ENCODE data around the gene SLC22A8. TPM values are rescaled to one million over a fixed set of nuclear protein-coding genes. Genes with fewer than 3 reads are reported as not detected.
"Not testable (repeated sequence)": the region's sequence is repeated elsewhere in the genome, so short reads cannot be mapped to it uniquely, and the experiment has no call there.

The SLC22A8 gene
- total RNA-seq, 1 donor from 2014 or later = not detected

DNA sequence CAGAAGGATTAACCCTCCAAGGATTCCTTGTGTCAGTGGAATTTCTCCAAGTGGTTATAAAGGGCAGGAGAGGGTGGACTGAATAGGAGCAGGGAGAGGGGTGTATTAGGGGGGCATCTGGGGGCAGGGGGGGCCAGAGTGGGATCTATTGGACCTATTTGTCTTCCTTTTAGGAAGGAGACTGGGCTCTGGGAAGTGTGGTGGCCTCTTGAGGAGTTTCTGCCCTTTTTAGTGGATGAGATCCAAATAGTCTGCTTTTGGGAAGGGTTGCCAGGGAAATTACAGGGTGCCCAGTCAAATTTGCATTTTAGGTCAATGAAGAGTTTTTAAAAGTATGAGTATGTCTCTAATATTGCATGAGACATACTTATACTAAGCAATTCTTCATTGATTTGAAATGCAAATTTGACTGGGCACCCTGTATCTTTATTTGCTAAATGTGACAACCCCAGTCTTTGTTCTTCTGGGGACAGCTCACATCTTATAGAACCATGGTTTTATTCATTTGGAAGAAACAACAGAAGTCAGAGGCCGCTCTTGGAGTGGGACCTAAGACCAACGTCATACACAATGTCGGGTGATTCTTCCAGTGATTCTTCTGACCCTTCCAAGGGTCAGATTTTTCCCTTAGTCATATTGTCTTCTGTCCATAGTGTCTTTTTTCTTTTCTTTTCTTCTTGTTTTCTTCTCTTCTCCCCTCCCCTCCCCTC lies 30.4 kb downstream of the SLC22A8 start:
- no peak for DNase-seq

DNA sequence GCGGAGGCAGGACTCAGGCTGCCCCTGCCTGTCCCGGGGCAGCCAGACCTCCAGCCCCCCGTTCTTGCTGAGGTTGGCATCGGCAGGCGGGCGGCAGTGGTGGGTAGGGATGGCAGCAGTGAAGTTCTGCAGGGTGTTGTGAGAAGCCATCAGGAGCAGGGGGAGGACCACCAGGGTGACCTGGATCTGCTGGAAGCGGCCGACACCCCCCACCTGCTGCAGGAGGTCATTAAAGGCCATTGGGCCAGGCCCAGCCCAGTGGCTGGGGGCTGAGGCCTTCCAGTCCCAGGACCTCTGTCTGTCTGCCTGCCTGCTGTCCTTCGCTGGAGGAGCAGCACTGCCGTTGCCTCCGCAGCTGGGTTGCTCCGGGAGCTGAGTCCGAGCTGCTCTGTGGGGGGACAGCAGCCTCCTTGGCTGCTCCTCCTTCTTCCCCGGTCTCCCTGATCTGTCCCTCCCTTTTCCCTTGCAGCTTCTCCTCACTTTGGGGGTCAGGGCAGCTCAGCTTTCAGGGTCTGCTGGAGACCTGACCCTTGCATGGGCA lies 31.1 kb downstream of the SLC22A8 start, which contains the start of gene SLC22A6:
Gene SLC22A6 (minus strand): TSS at position 517 of the 541 bp plus-strand sequence. CDS start 277 bp downstream, at position 240.
- DNase-seq = no peak

DNA sequence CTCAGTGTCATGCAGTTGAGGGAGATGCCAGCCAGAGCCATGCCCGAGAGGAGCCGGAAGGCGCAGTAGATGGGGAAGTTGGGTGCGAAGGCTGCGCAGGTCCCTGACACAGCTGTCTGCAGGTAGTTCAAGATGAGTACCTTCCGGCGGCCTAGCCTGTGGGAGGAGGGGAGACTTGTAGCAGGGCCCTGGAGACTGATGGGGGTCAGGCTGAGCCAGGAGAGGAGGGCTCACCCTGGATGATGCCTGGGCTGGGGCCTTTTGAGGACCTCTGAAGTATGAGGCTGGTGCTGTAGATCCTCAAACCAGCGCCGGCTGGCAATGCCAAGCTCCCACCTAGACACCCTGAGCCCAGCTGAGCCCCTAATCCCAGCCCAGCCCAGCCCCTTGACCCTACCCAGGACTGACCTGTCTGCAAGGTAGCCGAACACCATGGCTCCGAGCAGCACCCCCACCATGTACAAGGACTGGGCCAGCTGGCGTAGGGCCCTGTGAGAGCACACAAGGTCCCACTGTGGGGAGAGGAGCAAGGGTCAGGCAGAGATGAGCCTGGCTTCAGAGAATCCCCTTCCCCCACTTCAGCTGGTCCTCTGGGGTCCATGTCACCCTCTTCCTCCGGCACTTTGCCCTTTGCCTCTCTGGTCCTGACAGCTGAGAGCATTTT lies 32.0 kb downstream of the SLC22A8 start:
- no peak for DNase-seq

DNA sequence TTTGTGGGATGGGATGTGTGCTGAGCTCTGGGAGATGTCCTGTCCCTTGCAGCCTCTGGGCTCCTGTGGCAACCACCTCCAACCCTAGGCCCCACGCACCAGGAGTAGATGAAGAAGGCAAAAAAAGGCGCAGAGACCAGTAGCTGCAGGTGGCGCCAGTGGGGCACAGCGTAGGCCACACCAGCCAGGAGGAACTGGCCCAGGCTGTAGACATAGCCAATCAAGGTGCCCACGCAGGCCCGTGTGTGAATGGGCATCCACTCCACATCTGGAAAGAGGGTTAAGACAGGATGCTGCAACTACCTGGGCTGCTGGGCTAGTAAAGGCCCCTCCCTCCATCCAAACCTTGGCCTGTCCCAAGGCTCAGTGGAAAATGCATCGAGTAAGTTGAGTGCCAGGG lies 33.9 kb downstream of the SLC22A8 start:
- DNase-seq = no peak

DNA sequence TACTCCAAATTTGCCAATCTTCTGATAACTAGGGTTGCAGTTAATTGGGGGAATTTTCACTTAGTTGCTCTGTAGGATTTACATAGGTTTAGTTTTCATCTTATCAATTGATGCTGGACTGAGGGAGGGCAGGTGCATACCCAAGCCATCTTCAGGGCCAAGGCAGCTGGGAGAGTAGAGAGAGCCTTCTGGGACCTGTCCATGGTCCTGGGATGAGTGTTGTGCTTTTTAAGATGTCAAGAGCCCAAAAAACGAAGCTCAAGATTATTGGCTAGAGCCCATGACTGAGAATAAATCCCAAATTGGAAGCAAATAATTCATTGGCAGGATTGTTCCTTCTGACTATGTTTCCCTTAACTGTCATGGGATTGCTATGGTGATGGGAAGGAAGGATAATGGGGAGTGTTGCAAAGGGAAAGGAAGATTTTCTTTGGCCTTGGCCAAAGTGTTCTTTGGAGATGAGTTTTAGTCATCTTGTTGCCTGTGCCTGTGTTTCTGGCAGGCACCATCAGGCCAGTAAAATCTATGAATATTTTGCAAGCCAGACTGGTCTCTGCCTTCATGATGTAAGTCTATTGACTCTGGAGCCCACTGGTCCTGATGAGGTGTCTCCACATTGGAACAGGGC lies 35.4 kb downstream of the SLC22A8 start:
- no peak for DNase-seq

DNA sequence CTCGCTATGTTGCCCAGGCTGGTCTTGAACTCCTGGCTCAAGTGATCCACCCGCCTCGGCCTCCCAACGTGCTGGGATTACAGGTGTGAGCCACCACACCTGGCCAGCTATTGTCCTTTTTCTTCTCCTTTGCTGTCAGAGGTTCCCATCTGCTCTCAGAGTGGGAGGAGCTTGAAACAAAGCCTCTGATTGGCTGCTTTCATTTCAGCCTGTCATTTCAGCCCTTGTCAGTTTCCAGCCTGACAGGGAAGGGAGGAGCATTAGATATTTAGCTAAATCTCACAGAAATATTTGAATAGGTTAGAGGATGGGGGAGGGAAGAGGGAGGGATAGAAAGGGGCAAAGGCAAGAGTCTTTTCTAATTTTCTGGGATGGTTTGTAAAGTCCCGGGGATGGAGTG lies 39.5 kb downstream of the SLC22A8 start:
- DNase-seq = no peak

DNA sequence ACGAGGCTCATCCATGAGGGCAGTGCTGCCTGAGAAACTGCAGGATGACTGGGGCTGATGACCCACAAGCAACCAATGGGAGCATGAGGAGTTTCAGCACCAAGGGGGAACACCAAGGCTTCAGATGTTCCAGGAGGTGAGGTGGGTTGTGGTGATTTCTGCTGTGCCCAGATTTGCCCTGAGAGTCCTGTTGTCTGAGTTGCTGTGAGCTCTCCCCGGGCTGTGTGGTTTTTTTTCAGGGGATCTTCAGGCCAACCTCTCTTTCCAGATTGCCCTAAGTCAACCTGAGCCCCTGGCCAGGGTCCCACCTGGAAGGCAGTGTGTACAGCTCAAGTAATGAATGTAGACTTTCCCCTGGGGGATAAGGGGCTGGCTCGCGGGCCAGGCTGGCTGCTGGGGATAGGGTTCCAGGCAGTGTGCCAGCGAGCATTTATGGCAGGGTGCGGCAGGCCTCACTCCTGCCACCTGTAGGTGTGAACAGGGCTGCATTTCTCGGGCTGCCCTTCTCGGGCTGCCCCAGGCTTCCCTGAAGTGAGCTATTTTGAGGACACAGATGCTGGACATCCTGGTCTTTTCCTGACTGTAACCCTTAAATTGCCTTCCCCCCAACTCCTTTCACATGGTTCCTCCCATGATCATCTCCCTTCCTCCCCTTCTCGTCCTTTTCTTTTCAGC lies 40.7 kb downstream of the SLC22A8 start:
- DNase-seq = no peak

DNA sequence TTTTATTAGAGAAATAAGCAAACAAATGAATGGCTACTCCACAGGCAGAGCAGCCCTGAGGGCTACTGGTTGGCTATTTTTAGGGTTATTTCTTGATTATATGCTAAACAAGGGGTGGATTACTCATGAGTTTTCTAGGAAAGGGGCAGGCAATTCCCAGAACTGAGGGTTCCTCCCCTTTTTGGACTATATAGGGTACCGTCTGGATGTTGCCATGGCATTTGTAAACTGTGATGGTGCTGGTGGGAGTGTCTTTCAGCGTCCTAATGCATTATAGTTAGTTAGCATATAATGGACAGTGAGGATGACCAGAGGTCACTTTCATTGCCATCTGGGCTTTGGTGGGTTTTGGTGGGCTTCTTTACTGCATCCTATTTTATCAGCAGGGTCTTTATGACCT lies 50.1 kb downstream of the SLC22A8 start:
- DNase-seq = no peak

DNA sequence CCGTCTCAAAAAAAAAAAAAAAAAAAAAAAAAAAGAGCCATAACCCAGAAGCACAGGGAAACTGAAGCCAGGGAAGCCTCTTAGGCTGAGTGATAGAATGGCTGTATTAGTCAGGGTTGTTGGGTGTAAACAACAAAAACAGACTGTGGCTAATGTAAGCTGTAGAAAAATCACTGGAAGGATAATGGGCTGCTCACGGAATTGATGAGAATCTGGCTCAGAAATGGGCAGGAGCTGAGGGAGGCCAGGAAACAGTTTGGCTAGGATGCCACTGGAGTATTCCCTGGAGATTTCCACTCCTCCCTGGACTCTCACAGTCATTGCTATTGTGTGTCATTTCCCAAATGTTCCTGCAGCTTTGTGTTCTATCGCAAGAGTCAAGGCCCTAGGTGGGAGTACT lies 53.2 kb downstream of the SLC22A8 start:
- DNase-seq = no peak

DNA sequence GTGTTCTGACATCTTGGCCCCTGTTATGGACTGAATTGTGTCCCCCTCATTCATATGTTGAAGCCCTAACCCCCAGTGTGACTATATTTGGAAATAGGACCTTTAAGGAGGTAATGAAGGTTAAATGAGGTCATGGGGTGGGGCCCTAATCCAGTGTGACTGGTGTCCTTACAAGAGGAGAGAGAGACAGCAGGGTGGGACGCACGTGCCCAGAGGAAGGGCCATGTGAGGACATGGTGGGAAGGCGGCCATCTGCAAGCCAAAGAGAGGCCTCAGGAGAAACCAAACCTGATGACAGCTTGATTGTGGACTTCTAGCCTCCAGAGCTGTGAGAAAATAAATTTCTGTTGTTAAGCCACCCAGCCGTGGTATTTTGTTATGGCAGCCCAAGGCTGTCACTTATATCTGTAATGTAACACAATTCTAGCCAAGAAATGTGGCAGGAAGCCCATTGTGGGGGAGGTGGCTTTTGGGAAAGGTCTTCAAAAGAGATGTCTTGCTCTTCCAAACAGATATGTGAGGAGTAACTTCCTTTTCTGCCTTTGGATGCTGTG lies 54.5 kb downstream of the SLC22A8 start:
- DNase-seq = no peak

DNA sequence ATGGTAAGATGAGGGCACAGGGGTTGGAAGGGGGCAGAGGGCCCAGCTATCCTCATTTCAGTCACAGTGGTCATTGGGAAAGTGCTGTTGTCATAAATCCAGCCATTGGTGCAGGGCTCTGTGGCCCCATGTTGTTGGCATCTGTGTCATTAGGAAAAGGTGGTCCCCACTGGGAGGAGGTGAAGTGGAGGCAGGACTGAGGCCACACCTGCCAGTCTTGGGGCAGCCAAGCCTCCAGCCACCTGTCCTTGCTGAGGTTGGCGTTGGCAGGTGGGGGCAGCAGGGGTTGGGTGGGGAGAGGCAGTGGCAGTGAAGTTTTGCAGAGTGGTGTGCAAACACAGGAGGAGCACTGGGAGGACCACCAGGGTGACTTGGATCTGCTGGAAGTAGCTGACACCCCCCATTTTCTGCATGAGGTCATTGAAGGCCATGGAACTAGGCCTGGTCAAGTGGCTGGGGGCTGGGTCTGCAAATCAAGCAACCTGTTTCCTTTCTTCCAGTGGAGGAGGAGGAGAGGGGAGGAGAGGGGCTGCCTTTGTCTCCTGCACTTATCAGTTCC lies 56.1 kb downstream of the SLC22A8 start:
- no peak for DNase-seq

DNA sequence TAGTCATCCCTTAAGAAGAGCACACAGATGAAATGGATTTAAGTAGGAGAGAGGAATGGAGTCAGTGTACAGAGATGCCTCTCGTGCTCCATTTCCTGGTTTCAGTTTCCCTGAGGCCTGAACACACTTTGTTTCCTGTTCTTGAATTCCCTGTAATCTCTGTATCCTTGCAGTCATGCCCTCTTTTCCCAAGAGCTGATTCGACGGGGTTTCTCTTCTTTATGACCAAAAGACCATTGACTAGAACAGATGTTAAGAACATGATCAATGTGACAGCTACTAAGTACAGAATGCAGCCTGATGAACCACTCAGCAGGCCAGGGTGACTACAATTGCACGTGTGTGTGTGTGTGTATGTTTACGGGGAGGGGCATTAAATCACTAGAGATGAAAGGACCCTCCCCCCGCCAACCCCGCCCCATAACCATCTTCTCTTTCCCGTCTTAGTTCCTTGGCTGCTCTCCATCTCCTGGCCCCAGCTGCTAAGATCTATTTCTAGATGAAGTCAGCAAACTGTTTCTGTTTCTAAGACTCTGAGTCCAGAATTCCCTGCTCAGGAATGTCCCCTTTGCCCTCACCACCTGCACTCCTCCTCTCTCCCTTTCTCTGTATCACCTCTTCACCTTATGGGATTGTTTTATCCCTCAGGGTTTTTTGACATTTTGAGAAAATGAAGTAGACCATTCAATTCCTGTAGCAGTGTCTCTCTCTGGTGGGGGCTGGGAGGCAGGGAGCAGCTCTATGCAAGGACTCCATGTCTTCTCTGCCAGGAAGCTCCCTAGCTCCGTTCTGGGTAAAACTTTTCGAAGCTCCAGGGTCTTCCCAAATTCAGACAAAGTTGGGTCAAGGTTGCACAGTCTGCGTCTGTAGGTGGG lies 56.9 kb downstream of the SLC22A8 start:
- peak; percentile 92 for DNase-seq

DNA sequence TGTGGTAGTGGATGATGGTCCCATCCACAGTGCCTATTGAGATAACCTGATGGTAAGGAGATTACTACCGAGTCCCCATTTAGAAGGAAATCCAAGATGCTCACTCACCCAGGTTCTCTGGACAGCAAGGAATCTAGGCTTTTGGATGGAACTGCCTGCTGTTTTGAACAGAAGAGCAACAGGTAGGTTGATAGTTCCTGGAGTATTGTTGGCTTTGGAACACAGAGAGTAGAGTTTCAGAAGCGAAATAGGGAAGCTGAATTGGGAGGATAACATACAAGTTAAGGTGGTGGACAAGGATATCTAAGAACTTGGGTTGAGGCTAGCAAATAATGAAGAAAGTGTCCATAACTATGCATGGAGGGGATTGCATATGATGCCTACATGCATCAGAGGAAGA lies 58.5 kb downstream of the SLC22A8 start:
- DNase-seq = no peak

DNA sequence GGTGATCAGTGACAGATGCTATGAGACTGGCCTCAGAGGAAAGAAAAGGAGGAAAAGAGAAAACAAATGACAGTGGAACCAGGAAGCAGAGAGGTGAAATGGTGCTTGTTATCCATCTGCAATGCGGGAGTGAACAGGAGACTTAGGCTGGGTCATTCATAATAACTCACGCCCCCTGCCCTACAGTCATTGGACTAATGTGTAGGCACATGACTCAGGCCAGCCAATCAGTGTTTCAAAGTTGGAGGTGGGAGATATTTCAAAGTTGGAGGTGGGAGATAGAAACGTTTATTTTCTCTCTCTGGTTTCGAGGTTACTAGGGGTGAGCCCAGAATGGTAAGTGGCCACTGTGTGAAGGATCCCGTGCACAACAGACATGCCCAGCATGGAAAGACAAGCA lies 61.2 kb downstream of the SLC22A8 start:
- no peak for DNase-seq

DNA sequence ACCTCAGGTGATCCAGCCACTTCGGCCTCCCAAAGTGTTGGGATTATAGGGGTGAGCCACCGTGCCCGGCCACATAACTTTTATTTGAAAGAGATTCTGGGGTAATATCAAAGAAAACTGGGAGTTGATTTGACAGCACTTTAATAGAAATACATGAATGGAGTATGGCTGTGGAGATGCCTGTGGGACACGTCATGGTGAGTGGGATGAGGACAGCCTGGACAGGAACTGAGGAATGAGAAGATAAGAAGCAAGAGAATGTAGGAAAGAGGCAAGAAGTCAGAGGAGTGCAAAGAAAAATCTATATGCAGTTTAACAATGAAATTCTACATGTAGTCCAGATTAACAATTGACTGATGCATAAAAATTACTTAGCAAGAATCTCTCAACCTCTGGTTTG lies 61.8 kb downstream of the SLC22A8 start:
- no peak for DNase-seq

DNA sequence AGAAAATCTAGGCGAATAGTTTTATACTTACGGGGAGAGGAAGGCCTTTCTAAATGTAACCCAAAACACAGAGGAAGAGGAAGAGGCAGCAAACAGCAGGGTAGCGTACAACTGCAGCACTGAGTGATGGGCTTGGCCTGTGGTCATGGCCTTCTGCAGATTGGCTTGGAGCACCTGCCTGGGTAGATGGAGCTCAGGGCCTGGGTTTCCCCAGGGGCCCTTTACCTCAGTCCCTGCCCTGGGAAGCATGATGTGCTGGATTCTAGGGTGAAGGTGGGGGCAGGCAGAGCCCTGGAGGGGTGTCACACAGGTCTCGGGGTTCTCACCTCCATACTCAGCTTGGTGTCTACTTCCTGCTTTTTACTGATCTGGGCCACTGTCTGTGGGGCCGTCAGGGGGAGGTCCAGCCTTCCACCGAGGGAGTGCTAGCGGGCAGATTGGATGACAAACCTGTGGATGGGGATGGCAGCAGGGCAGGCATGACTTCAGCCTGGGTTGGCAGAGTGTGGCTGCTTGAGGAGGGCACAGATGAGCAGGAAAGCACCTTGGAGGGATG lies 66.8 kb downstream of the SLC22A8 start:
- no peak for DNase-seq

DNA sequence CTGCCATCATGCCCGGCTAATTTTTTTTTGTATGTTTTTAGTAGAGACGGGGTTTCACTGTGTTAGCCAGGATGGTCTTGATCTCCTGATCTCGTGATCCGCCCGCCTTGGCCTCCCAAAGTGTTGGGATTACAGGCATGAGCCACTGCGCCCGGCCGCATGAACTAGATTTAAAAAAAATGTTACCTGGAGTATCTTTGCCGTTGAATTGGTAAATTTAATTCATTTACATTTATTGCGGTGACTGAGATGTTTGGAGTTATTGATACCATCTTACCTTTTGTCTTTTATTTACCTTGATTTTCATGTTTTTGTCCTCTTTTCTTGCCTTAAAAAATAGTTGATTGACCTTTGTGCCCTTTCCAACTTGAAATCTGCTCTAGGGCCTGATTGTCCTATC lies 70.1 kb downstream of the SLC22A8 start:
- not testable (repeated sequence) for DNase-seq
